NCI-H2107 (cell line): ENCODE results near the gene RABEP1.
A peak's percentile ranks its signal among the peaks of the same experiment; 100 is the strongest.
"Not testable (repeated sequence)": the region's sequence is repeated elsewhere in the genome, so short reads cannot be mapped to it uniquely, and the experiment has no call there.

Experiments
- DNase-seq: peaks from one replicate; lab custom pipeline; 2025; lab: John Stamatoyannopoulos, UW

Gene RABEP1, protein sequence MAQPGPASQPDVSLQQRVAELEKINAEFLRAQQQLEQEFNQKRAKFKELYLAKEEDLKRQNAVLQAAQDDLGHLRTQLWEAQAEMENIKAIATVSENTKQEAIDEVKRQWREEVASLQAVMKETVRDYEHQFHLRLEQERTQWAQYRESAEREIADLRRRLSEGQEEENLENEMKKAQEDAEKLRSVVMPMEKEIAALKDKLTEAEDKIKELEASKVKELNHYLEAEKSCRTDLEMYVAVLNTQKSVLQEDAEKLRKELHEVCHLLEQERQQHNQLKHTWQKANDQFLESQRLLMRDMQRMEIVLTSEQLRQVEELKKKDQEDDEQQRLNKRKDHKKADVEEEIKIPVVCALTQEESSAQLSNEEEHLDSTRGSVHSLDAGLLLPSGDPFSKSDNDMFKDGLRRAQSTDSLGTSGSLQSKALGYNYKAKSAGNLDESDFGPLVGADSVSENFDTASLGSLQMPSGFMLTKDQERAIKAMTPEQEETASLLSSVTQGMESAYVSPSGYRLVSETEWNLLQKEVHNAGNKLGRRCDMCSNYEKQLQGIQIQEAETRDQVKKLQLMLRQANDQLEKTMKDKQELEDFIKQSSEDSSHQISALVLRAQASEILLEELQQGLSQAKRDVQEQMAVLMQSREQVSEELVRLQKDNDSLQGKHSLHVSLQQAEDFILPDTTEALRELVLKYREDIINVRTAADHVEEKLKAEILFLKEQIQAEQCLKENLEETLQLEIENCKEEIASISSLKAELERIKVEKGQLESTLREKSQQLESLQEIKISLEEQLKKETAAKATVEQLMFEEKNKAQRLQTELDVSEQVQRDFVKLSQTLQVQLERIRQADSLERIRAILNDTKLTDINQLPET

GRCh38 chr17:5281814-5282641, at the start of gene RABEP1:
TSS of gene RABEP1 (plus strand) at chr17:5282284. CDS start at chr17:5282487, 203 bp downstream.
- DNase-seq, result peak; percentile 36

- DNase-seq, result not testable (repeated sequence)
Measured at GRCh38 chr17:5233492-5233891, 48.6 kb upstream of the RABEP1 start.

- no peak for DNase-seq
Measured at GRCh38 chr17:5234645-5235576, 47.2 kb upstream of the RABEP1 start, which contains the start of gene SCIMP. TSS of gene SCIMP (minus strand) at chr17:5234860. CDS start at chr17:5234755, 105 bp downstream.

DNA sequence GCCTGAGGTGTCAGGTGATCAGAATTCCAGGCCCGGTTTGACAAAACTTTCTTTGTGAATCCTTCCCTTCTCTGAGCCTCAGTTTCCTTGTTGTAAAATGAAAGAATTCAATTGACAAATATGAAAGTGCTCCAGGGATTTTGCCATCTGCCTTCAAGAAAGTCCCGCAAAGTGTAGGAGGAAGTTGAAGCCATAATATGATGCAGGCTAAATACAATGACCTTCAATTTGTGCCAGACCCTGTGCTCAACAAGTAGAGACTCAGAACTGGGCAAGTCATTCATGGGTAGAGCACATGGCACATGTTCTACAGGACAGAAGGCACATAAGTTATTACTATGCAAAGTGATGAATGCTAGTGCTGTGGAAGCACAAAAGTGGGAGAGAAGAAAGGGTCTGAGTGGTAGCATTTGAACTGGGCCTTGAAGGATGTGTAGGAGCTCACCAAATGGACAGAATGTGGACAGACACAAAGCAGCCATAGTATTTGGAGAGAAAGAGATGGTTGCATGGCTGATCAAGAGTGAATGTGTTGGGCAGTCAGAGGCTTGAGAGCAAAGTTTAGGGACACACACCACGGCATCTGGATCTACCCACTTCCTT, 45.0 kb upstream of the RABEP1 start:
- no peak for DNase-seq

- DNase-seq, result no peak
Measured at GRCh38 chr17:5237541-5238016, 44.5 kb upstream of the RABEP1 start.

GRCh38 chr17:5238333-5238732, 43.8 kb upstream of the RABEP1 start:
- DNase-seq, result no peak

- DNase-seq, result not testable (repeated sequence)
Measured at GRCh38 chr17:5239769-5240168, 42.3 kb upstream of the RABEP1 start.

DNA sequence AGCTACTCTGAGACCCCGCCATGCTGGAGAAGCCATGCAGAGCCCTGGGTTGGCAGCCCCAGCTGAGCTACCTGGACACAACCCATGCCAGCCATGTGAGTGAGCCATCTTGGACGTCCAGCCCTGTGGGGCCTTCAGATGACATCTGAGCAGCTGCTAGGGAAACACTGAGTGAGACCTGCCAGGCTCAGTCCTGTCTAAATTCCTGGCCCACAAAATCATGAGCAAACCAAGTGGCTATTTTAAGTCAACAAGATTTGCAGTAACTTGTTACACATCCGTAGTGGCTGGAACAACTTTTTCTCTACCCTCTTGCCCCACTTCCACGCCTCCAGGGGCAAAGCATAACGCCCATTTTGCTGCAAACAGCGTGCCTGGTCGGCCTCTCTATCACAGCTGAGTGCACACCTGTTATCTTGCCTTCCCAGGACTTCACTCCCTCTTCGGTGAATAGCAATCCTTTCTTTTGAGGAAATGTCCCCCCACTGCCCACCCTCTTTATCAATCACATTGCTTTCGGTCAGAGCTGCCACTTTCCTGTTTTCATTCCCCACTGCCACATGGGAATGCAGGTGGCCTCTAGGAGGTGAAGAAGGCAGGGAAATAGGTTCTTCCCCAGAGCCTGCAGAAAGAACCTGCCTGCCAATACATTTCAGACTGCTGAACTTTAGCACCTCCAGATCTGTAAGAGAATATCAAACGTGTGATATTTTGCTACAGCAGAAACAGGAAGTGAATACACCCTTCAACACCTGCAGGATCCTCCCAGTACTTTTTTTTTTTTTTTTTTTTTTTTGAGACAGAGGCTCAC, 40.0 kb upstream of the RABEP1 start:
- no peak for DNase-seq

GRCh38 chr17:5247621-5248020, 34.5 kb upstream of the RABEP1 start:
- no peak for DNase-seq

- DNase-seq, result no peak
Measured at GRCh38 chr17:5248821-5249479, 33.1 kb upstream of the RABEP1 start.

DNA sequence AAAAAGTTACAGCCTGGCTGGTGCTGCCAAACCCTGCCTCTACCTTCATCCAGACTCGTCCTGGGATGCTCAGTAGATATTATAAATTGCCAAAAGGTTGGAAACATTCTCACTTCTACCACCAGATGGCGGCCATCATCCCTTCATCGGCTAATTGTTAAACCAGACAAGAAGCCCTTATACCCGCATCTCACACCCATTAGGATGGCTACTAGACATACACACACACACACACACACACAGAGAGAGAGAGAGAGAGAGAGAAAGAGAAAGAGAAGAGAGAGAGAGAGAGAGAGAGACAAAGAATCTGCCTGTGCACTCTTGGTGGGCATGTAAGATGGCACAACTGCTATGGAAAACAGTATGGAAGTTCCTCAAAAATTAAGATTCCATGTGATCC, 32.5 kb upstream of the RABEP1 start:
- DNase-seq, result no peak

GRCh38 chr17:5254414-5254813, 27.7 kb upstream of the RABEP1 start:
- no peak for DNase-seq

DNA sequence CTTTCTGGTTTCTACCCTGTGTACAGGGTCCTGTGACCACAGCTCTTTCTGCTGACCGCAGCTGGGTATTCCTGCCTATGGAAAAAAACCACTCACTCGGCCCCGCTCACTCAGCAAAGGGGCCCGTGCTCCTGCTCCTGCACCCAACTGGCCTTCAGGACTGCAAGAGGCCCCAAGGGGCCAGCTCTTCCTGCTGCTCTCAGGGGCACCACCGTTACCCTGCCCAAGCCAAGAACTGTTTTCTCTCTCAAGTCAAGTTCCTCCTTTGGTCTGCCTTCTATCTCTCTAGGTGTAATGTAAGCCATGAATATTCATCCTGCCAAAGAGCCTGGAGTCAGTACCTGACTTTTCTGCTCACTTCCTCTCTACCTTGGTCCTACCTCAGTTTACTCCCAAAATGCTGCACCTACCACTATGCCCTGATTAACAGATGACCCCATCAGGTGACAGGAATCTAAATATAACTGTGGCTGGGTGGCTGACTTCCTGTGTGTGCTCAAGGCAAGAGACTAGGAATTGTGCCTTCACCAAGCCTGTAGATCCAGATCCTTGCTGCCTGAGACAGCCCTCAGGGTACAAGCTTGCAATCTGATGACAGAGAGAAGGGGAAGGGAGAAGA, 27.1 kb upstream of the RABEP1 start:
- no peak for DNase-seq

GRCh38 chr17:5257124-5257523, 25.0 kb upstream of the RABEP1 start:
- no peak for DNase-seq

DNA sequence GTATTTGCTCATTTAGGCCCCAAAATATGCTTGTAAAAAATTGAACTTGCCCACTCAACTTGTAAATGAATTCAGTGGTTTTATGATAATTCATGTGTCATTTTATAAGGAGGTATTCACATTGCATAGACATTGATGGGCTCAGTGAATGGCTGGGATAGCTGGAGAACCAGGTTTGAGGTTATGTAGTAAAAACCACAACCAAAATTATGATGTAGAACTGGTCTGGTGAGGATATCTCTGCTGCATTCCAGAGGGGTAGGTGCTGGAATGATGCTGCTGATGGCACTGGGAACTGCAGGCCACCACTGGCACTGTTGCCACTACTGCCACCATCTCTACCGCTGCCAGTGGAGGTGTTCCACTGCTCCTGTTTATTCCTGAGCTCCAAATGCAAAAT, 21.5 kb upstream of the RABEP1 start:
- DNase-seq, result no peak

GRCh38 chr17:5262416-5262991, 19.6 kb upstream of the RABEP1 start:
- DNase-seq, result no peak

DNA sequence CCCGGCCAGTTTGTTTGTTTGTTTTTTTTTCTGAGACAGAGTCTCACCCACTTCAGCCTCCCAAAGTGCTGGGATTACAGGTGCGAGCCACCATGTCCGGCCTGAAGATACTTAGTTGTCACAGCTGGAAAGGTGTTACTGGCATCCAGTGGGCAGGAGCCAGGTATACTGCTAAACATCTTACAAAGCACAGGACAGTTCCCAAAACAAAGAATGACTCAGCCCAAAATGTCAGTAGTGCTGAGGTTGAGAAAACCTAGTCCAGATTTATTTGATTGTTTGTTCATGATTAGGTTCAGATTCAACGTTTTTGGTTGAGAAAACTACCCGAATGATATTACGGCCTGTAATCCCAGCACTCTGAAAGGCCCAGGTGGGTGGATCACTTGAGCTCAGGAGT, 18.6 kb upstream of the RABEP1 start:
- DNase-seq, result no peak

DNA sequence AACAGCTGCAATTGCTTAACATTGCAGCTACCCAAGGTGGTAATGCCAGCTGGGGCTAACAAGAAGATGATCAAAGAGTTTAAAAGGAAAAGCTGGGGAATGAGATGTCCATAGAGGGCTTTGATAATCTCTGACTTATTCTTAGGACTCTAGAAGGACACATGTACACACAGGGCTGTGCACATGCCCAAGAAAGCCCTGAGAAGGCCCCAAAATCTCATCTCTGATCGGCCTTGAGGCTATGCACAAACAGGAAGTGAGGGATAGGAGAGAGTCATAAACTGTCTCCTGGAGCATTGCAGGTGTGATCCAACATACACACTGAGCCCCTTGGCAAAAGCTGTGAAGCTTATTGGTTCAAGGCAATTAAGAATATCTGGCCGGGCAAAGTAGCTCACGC, 17.2 kb upstream of the RABEP1 start:
- DNase-seq, result no peak
